ENCODE data around the gene MYO19. TPM values are rescaled to one million over a fixed set of nuclear protein-coding genes. Genes with fewer than 3 reads are reported as not detected.

The MYO19 gene
- total and polyA plus RNA-seq, 2 of the 8 experiments (the other 6 are each of a cell fraction or from before 2014, with no cell fraction given): 126 to 163 TPM

GRCh38 chr17:36524428-36524876, 10.2 kb downstream of the MYO19 start:
- DNase-seq (ENCODE audit: low read depth in 1 of 2, low spot score in 2 of 2) (no peak), FAIRE-seq (no peak)
- Histone ChIP-seq H4K91ac (replicated peaks; ENCODE audit: insufficient read length, low read length) (no peak overlapping the region), H3K79me2 (ENCODE audit: control insufficient read depth in 1 of 2, insufficient read depth in 2 of 2, low read length in 2 of 2) (peaks cover 0 to 3% of the 10 kb centered on the region in 2 experiments; a peak in 1 of 4 replicates), H3K9ac (replicated peaks in 1 of 4; ENCODE audit: extremely low read depth in 1 of 4, low read depth in 3 of 4, low read length in 3 of 4) (no peak overlapping the region), H3K4ac (replicated peaks; ENCODE audit: insufficient read length, low read depth, low read length) (no peak overlapping the region), H3K36me3 (ENCODE audit: control insufficient read depth in 2 of 4, insufficient read depth in 4 of 4, low read length in 3 of 4) (peaks cover 42 to 81% (median 61%) of the 10 kb centered on the region in 4 experiments), H2BK12ac (ENCODE audit: low read depth, low read length) (no peak overlapping the region), H3K4me1 (replicated peaks in 1 of 4; ENCODE audit: control insufficient read depth in 3 of 4, insufficient read depth in 4 of 4, low read length in 3 of 4) (no peaks in the 10 kb centered on the region), H4K8ac (ENCODE audit: extremely low read depth, insufficient read depth, low read length) (no peak overlapping the region), H3K27me3 (replicated peaks in 1 of 4; ENCODE audit: control insufficient read depth in 3 of 4, extremely low read depth in 1 of 4, insufficient read depth in 3 of 4, low read length in 3 of 4) (no peaks in the 10 kb centered on the region), H3K4me2 (ENCODE audit: insufficient read depth in 1 of 2, low read depth in 2 of 2, low read length in 2 of 2) (no peak overlapping the region), H2BK5ac (ENCODE audit: low read depth, low read length) (no peak overlapping the region), H2BK15ac (ENCODE audit: low read length) (no peak overlapping the region), H2BK120ac (replicated peaks; ENCODE audit: low read depth, low read length) (no peak overlapping the region), H3K18ac (ENCODE audit: extremely low read depth, low read length) (no peak overlapping the region), H2AFZ (ENCODE audit: low read length) (no peak overlapping the region), H3K23me2 (ENCODE audit: low read depth, low read length) (0 out of 2 replicates have a peak, but pooled peaks cover 2% of the 10 kb centered on the region), H4K5ac (ENCODE audit: insufficient read length, low read depth, low read length) (no peak overlapping the region), H3K14ac (ENCODE audit: insufficient read length) (no peak overlapping the region), H3K9me3 (ENCODE audit: insufficient read depth in 2 of 2, low read depth in 1 of 2, low read length in 1 of 2) (no peaks in the 10 kb centered on the region), H3K23ac (ENCODE audit: insufficient read length) (no peak overlapping the region), H3K56ac (replicated peaks; ENCODE audit: insufficient read length, low read depth, low read length) (no peak overlapping the region), H3K27ac (ENCODE audit: low read depth, low read length) (no peak overlapping the region), H2BK20ac (ENCODE audit: low read length) (no peak overlapping the region), H2AK5ac (ENCODE audit: low read depth, low read length) (no peak overlapping the region), H4K20me1 (replicated peaks in 1 of 2; ENCODE audit: control insufficient read depth in 1 of 2, insufficient read depth in 2 of 2, low read length in 2 of 2) (peaks cover 6 to 8% of the 10 kb centered on the region in 2 experiments), H3K79me1 (ENCODE audit: low read depth, low read length) (peaks cover 3% of the 10 kb centered on the region; the same call in 1 of the 2 replicates), H3K4me3 (ENCODE audit: extremely low read depth in 1 of 4, insufficient read depth in 2 of 4, low read depth in 3 of 4, low read length in 4 of 4) (no peak overlapping the region)
- WGBS, 2 experiments (ENCODE audit: extremely low coverage in 1 of 2, insufficient coverage in 1 of 2, insufficient read length in 1 of 2, insufficient replicate concordance in 2 of 2, low coverage in 1 of 2, low lambda C conversion rate in 2 of 2, missing lambda C conversion rate in 1 of 2): 89% methylated on average over 4 of the region's 4 CpGs; no CpG with 5 or more reads in 1 of the 2 experiments
- CTCF ChIA-PET (ENCODE audit: partially characterized antibody): interaction anchor here (0.6 to 1.5 kb wide), 2 partner anchors 62 to 873 kb away, joined by 3 read pairs; no protein-coding TSS in a partner anchor
- POLR2A ChIA-PET (ENCODE audit: partially characterized antibody): interaction anchor here (1.2 to 7.7 kb wide), 5 partner anchors 8 to 17 kb away, joined by 3 to 89 read pairs (median 29); partner anchors contain the start of genes MYO19 and PIGW
- TF ChIP-seq CHD1 (IDR thresholded peaks at IDR 0.05; ENCODE audit: low read depth, low read length) (no peak), HDAC6 (IDR thresholded peaks at IDR 0.05; ENCODE audit: low read depth, low read length) (no peak), JUN (IDR thresholded peaks at IDR 0.05; ENCODE audit: low read depth, low read length) (no peak), KDM5A (IDR thresholded peaks at IDR 0.05; ENCODE audit: low read length) (no peak), POU5F1 (IDR thresholded peaks at IDR 0.05; ENCODE audit: low read depth, low read length) (no peak), HDAC2 (IDR thresholded peaks at IDR 0.05; ENCODE audit: borderline replicate concordance in 1 of 2, low read depth in 2 of 2, low read length in 2 of 2) (no peak), SP4 (IDR thresholded peaks at IDR 0.05; ENCODE audit: low read length) (no peak), PHF8 (conservative IDR thresholded peaks at IDR 0.05; ENCODE audit: low read depth, low read length) (no peak), SIX5 (IDR thresholded peaks at IDR 0.05; ENCODE audit: low read depth, low read length) (no peak), SP1 (IDR thresholded peaks at IDR 0.05; ENCODE audit: low read depth, low read length) (no peak), POLR2AphosphoS5 (IDR thresholded peaks at IDR 0.05; ENCODE audit: low read depth, low read length) (no peak), ZNF274 (IDR thresholded peaks at IDR 0.05; ENCODE audit: borderline replicate concordance, extremely low read depth, low read length) (no peak), ASH2L (IDR thresholded peaks at IDR 0.05; ENCODE audit: low read length) (no peak), POLR2A (IDR thresholded peaks at IDR 0.05; ENCODE audit: control extremely low read depth in 1 of 2, low read depth in 2 of 2, low read length in 2 of 2) (no peak), EZH2 (IDR thresholded peaks at IDR 0.05; ENCODE audit: low read depth, low read length, severe bottlenecking) (no peak)

Data from H1 (cell line).